Upper lobe of right lung (tissue), 1 donor: ENCODE results near the gene MT1F. TPM values are rescaled to one million over a fixed set of nuclear protein-coding genes. Genes with fewer than 3 reads are reported as not detected.

ENCODE experiments used
- ATAC-seq: fragments of 200-7000 bp; cut with Tn5 transposase; one replicate; pipeline ENCODE4 v1.9.1; 2020; ENCODE audit warnings: mild to moderate bottlenecking, moderate library complexity
- DNase-seq: peaks from one replicate; pipeline ENCODE4 v3.0.0-alpha.2; 2020
- H3K27ac ChIP-seq: fragments of 200-600 bp; one replicate; pipeline ENCODE4 v1.8.0; 2022
- H3K27me3 ChIP-seq: fragments of 200-600 bp; one replicate; pipeline ENCODE4 v1.8.0; 2022; ENCODE audit warnings: mild to moderate bottlenecking
- H3K36me3 ChIP-seq: fragments of 200-600 bp; one replicate; pipeline ENCODE4 v1.8.0; 2022
- H3K4me1 ChIP-seq: fragments of 200-600 bp; one replicate; pipeline ENCODE4 v1.8.0; 2022
- H3K4me3 ChIP-seq: fragments of 200-600 bp; one replicate; pipeline ENCODE4 v1.8.0; 2022; ENCODE audit warnings: mild to moderate bottlenecking
- H3K9me3 ChIP-seq: fragments of 200-600 bp; one replicate; pipeline ENCODE4 v1.8.0; 2022
- intact Hi-C: fragments of 100-400 bp; cut with DNase I; formaldehyde crosslinking; loops from one replicate; pipeline ENCODE4 v1.11.0; 2022
- total RNA-seq: library from RNA; stranded (reverse); fragmentation: NEBNext Ultra II Directional; extraction: Animal tissue kit (Norgen Biotek cat#: 25700); gene quantifications from one replicate; pipeline ENCODE4 v1.2.1, GENCODE V29; 2021
- TF ChIP-seq, protein P1 (sequence below): fragments of 200-600 bp; IDR thresholded peaks from one replicate; pipeline ENCODE4 v1.8.0; 2022; ENCODE audit warnings: antibody characterized with exemption
- donor health status: DM: no; HTN: yes; CAD: no; lungs with severe emphysema.

MT1F gene
- total RNA-seq, 1 donor from 2014 or later = 9.1 TPM

DNA sequence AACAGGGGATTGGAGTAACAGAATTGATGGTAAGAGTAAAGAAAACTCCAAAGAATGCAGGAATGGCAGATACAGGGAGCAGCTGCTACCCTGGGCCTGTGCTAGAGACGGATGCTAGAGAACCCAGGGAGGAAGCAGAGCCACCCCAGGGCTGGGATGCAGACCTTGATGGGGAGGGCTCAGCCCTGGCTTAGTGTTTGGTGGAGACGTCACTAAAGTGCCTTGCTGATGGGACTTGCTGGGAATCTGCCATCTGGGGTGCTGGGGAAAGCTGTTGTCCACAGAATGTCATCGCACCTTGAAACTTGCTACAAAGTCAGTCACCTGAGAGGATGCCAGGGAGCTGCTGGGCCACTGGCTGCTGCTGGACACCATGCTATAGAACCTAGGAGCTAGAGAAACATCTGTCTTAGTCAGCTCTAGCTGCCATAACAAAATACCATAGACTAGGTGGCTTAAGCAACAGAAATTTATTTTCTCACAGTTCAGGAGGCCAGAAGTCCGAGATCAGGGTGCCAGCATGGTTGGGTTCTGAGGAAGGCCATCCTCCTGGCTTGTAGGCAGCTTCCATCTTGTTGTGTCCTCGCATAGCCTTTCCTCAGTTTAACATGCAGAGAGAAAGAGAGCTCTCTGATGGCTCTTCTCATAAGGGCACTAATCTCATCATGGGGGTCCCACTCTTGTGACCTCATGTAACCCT is 39.8 kb downstream of the MT1F start:
- H3K9me3 ChIP-seq = no peaks in the 10 kb centered on the region
- TF ChIP-seq, protein P1, sequence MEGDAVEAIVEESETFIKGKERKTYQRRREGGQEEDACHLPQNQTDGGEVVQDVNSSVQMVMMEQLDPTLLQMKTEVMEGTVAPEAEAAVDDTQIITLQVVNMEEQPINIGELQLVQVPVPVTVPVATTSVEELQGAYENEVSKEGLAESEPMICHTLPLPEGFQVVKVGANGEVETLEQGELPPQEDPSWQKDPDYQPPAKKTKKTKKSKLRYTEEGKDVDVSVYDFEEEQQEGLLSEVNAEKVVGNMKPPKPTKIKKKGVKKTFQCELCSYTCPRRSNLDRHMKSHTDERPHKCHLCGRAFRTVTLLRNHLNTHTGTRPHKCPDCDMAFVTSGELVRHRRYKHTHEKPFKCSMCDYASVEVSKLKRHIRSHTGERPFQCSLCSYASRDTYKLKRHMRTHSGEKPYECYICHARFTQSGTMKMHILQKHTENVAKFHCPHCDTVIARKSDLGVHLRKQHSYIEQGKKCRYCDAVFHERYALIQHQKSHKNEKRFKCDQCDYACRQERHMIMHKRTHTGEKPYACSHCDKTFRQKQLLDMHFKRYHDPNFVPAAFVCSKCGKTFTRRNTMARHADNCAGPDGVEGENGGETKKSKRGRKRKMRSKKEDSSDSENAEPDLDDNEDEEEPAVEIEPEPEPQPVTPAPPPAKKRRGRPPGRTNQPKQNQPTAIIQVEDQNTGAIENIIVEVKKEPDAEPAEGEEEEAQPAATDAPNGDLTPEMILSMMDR = no peak
- ATAC-seq (no peak), DNase-seq (no peak)
- no peak overlapping the region for H3K4me3 ChIP-seq
- peaks cover 4% of the 10 kb centered on the region for H3K4me1 ChIP-seq
- H3K27ac ChIP-seq = no peak overlapping the region
- intact Hi-C loops = no loop called here
- no peaks in the 10 kb centered on the region for H3K36me3 ChIP-seq
- no peaks in the 10 kb centered on the region for H3K27me3 ChIP-seq

DNA sequence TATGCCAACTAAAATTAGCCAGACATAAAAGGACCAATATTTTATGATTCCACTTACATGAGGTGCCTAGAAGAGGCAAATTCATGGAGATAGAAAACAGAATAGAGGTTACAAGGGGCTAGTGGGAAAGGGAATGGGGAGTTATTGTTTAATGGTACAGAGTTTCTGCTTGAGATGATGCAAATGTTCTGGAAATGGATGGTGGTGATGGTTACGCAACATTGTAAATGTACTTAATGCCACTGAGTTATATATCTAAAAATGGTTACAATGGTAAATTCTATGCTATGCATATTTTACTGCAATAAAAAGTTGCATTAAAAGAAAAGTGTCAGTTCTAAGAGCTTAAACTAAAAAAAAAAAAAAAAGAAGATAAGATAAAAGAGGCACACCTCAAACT is 42.4 kb downstream of the MT1F start:
- no peaks in the 10 kb centered on the region for H3K27me3 ChIP-seq
- no peak for DNase-seq
- no peak overlapping the region for H3K4me3 ChIP-seq
- TF ChIP-seq, protein P1 = no peak
- peaks cover 4% of the 10 kb centered on the region for H3K4me1 ChIP-seq
- H3K36me3 ChIP-seq = no peaks in the 10 kb centered on the region
- ATAC-seq = no peak
- intact Hi-C loops = loop anchor here (10.0 kb wide), 1 partner anchor 125 kb away; no protein-coding TSS in a partner anchor
- no peak overlapping the region for H3K27ac ChIP-seq
- no peaks in the 10 kb centered on the region for H3K9me3 ChIP-seq

DNA sequence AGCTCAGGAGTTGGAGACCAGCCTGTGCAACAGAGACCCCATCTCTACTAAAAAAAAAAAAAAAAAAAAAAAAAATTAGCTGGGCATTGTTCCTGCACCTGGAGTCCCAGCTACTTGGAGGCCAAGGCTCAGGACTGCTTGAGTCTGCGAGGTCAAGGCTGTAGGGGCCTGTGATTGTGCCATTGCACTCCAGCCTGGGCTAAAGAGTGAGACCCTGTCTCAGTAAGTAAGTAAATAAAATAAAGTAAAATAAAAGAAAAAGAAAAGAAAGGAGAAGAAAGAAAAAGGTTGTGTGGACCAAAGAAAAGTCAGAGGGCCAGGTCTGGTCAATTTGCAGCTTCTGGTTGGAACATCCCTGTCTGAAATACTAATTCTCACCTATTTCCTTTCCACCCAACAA is 42.9 kb downstream of the MT1F start:
- Histone ChIP-seq H3K27ac (no peak overlapping the region), H3K36me3 (no peaks in the 10 kb centered on the region), H3K9me3 (no peaks in the 10 kb centered on the region), H3K27me3 (no peaks in the 10 kb centered on the region), H3K4me3 (no peak overlapping the region), H3K4me1 (peaks cover 4% of the 10 kb centered on the region)
- ATAC-seq = no peak
- intact Hi-C loops = loop anchor here (10.0 kb wide), 1 partner anchor 126 kb away; no protein-coding TSS in a partner anchor
- no peak for DNase-seq
- TF ChIP-seq, protein P1 = no peak

DNA sequence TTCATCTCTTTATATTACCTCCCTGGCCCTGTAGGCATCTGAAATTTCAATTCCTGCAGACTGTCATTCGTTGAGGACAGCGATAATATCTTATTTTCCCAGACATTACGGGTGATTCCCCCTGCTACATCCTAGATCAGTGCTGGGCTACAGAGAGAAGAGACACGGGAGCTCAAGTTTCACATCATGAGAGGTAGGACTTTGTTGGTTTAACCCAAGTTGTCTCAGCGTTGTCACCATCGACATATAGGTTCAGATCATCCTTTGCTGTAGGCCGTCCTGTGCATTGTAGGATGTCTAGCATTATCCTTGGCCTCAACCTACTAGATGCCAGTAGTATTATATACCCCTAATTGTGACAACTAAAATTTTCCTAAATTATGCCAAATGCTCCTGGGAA is 43.8 kb downstream of the MT1F start:
- H3K4me3 ChIP-seq = no peak overlapping the region
- H3K36me3 ChIP-seq = no peaks in the 10 kb centered on the region
- no peak for DNase-seq
- no peaks in the 10 kb centered on the region for H3K9me3 ChIP-seq
- intact Hi-C loops = loop anchor here (10.0 kb wide), 1 partner anchor 127 kb away; no protein-coding TSS in a partner anchor
- TF ChIP-seq, protein P1 = no peak
- no peaks in the 10 kb centered on the region for H3K27me3 ChIP-seq
- no peak overlapping the region for H3K27ac ChIP-seq
- ATAC-seq = no peak
- peaks cover 4% of the 10 kb centered on the region for H3K4me1 ChIP-seq

DNA sequence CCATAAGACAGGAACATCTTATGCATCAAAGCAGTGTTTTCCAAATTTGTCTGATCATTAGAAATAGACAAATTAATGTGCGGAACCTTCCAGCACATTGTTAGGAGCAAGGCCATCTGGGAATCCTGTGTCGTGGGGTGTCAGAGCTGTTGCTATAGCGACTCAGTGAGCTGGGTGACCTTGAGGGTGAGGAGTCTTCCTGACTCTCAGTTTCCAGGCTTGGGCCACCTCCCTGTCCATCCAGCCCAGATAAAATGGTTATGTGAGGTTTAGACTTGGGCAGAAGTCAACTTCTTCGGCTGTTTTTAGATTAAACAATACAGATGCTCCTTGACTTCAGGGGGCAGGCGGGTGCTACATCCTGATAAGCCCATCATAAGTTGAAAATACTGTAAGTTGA is 45.1 kb downstream of the MT1F start:
- peaks cover 4% of the 10 kb centered on the region for H3K4me1 ChIP-seq
- no peak overlapping the region for H3K4me3 ChIP-seq
- no peaks in the 10 kb centered on the region for H3K27me3 ChIP-seq
- ATAC-seq (no peak), DNase-seq (no peak)
- TF ChIP-seq, protein P1 = no peak
- H3K27ac ChIP-seq = no peak overlapping the region
- no peaks in the 10 kb centered on the region for H3K9me3 ChIP-seq
- intact Hi-C loops = loop anchor here (10.0 kb wide), 1 partner anchor 128 kb away; no protein-coding TSS in a partner anchor
- H3K36me3 ChIP-seq = no peaks in the 10 kb centered on the region

Other genes starting within 250 kb of the MT1F start
- 89.8 TPM for gene AMFR, start 232.4 kb upstream of the MT1F start, total RNA-seq
- gene NUDT21, start 206.6 kb upstream of the MT1F start, total RNA-seq = 77.2 TPM
- 34.4 TPM for gene OGFOD1, start 206.4 kb upstream of the MT1F start, total RNA-seq
- gene BBS2, start 137.9 kb upstream of the MT1F start, total RNA-seq = 29.5 TPM
- not detected for gene MT4, start 92.9 kb upstream of the MT1F start, total RNA-seq
- gene MT3, start 68.4 kb upstream of the MT1F start, total RNA-seq = not detected
- gene MT2A, start 49.4 kb upstream of the MT1F start, total RNA-seq = 349 TPM
- gene MT1E, start 32.2 kb upstream of the MT1F start, total RNA-seq = 154 TPM
- 40.3 TPM for gene MT1M, start 25.3 kb upstream of the MT1F start, total RNA-seq
- gene MT1A, start 19.3 kb upstream of the MT1F start, total RNA-seq = 4.9 TPM
- gene MT1B, start 6.1 kb upstream of the MT1F start, total RNA-seq = not detected
- gene MT1G, start 10.1 kb downstream of the MT1F start, total RNA-seq = 23.7 TPM
- 6.3 TPM for gene MT1H, start 11.9 kb downstream of the MT1F start, total RNA-seq
- gene MT1X, start 24.5 kb downstream of the MT1F start, total RNA-seq = 111 TPM
- 57.2 TPM for gene NUP93, start 72.2 kb downstream of the MT1F start, total RNA-seq
- not detected for gene SLC12A3, start 207.2 kb downstream of the MT1F start, total RNA-seq